ENCODE data around the gene KRT72. TPM values are rescaled to one million over a fixed set of nuclear protein-coding genes. Genes with fewer than 3 reads are reported as not detected.

Gene KRT72
- total RNA-seq, 1 donor, result not detected

- TF ChIP-seq CTCF (IDR thresholded peaks at IDR 0.05; ENCODE audit: extremely low read depth, low read depth, low read length), result no peak
- no peak overlapping the region for H3K4me3 ChIP-seq (ENCODE audit: insufficient read depth, low read length)
- no peak for DNase-seq (ENCODE audit: insufficient read length, low spot score, missing footprints)
- H3K27ac ChIP-seq (ENCODE audit: low read depth, low read length), result no peak overlapping the region
- H3K36me3 ChIP-seq (ENCODE audit: insufficient read depth, low read length), result no peaks in the 10 kb centered on the region
- no peaks in the 10 kb centered on the region for H4K20me1 ChIP-seq (ENCODE audit: insufficient read depth, low read length)
- no peaks in the 10 kb centered on the region for H3K9me3 ChIP-seq (ENCODE audit: low read depth, low read length)
- H3K79me2 ChIP-seq (ENCODE audit: insufficient read depth, low read length), result no peaks in the 10 kb centered on the region
- no peak overlapping the region for H3K4me2 ChIP-seq (ENCODE audit: insufficient read depth, low read length)
- H2AFZ ChIP-seq (ENCODE audit: low read length), result no peak overlapping the region
- no peaks in the 10 kb centered on the region for H3K4me1 ChIP-seq (ENCODE audit: insufficient read depth, low read length)
- H3K27me3 ChIP-seq (ENCODE audit: insufficient read depth, low read length), result peaks cover 57% of the 10 kb centered on the region
Observed at GRCh38 chr12:52637299-52637698, 36.0 kb upstream of the KRT72 start.

- Histone ChIP-seq H3K27ac (ENCODE audit: low read depth, low read length) (no peak overlapping the region), H3K9me3 (ENCODE audit: low read depth, low read length) (no peaks in the 10 kb centered on the region), H3K4me3 (ENCODE audit: insufficient read depth, low read length) (no peak overlapping the region), H3K79me2 (ENCODE audit: insufficient read depth, low read length) (no peaks in the 10 kb centered on the region), H4K20me1 (ENCODE audit: insufficient read depth, low read length) (no peaks in the 10 kb centered on the region), H3K27me3 (ENCODE audit: insufficient read depth, low read length) (peaks cover 52% of the 10 kb centered on the region), H2AFZ (ENCODE audit: low read length) (no peak overlapping the region), H3K4me1 (ENCODE audit: insufficient read depth, low read length) (no peaks in the 10 kb centered on the region), H3K4me2 (ENCODE audit: insufficient read depth, low read length) (no peak overlapping the region), H3K36me3 (ENCODE audit: insufficient read depth, low read length) (no peaks in the 10 kb centered on the region)
- no peak for TF ChIP-seq CTCF (IDR thresholded peaks at IDR 0.05; ENCODE audit: extremely low read depth, low read depth, low read length)
- DNase-seq (ENCODE audit: insufficient read length, low spot score, missing footprints), result no peak
Observed at GRCh38 chr12:52636592-52637258, 35.5 kb upstream of the KRT72 start.

GRCh38 chr12:52636189-52636588 is 34.9 kb upstream of the KRT72 start:
- peaks cover 51% of the 10 kb centered on the region for H3K27me3 ChIP-seq (ENCODE audit: insufficient read depth, low read length)
- H3K9me3 ChIP-seq (ENCODE audit: low read depth, low read length), result no peaks in the 10 kb centered on the region
- H3K27ac ChIP-seq (ENCODE audit: low read depth, low read length), result no peak overlapping the region
- H3K4me2 ChIP-seq (ENCODE audit: insufficient read depth, low read length), result no peak overlapping the region
- H4K20me1 ChIP-seq (ENCODE audit: insufficient read depth, low read length), result no peaks in the 10 kb centered on the region
- TF ChIP-seq CTCF (IDR thresholded peaks at IDR 0.05; ENCODE audit: extremely low read depth, low read depth, low read length), result no peak
- no peaks in the 10 kb centered on the region for H3K36me3 ChIP-seq (ENCODE audit: insufficient read depth, low read length)
- H3K4me1 ChIP-seq (ENCODE audit: insufficient read depth, low read length), result no peaks in the 10 kb centered on the region
- H3K79me2 ChIP-seq (ENCODE audit: insufficient read depth, low read length), result no peaks in the 10 kb centered on the region
- H2AFZ ChIP-seq (ENCODE audit: low read length), result no peak overlapping the region
- no peak overlapping the region for H3K4me3 ChIP-seq (ENCODE audit: insufficient read depth, low read length)
- no peak for DNase-seq (ENCODE audit: insufficient read length, low spot score, missing footprints)

GRCh38 chr12:52634266-52635056 is 33.2 kb upstream of the KRT72 start:
- no peaks in the 10 kb centered on the region for H4K20me1 ChIP-seq (ENCODE audit: insufficient read depth, low read length)
- no peak overlapping the region for H3K27ac ChIP-seq (ENCODE audit: low read depth, low read length)
- H3K4me3 ChIP-seq (ENCODE audit: insufficient read depth, low read length), result no peak overlapping the region
- no peak overlapping the region for H2AFZ ChIP-seq (ENCODE audit: low read length)
- DNase-seq (ENCODE audit: insufficient read length, low spot score, missing footprints), result no peak
- H3K9me3 ChIP-seq (ENCODE audit: low read depth, low read length), result no peaks in the 10 kb centered on the region
- H3K36me3 ChIP-seq (ENCODE audit: insufficient read depth, low read length), result no peaks in the 10 kb centered on the region
- peaks cover 42% of the 10 kb centered on the region for H3K27me3 ChIP-seq (ENCODE audit: insufficient read depth, low read length)
- H3K4me1 ChIP-seq (ENCODE audit: insufficient read depth, low read length), result no peaks in the 10 kb centered on the region
- TF ChIP-seq CTCF (IDR thresholded peaks at IDR 0.05; ENCODE audit: extremely low read depth, low read depth, low read length), result no peak
- no peaks in the 10 kb centered on the region for H3K79me2 ChIP-seq (ENCODE audit: insufficient read depth, low read length)
- no peak overlapping the region for H3K4me2 ChIP-seq (ENCODE audit: insufficient read depth, low read length)

Data from osteoblast (primary cell).